Cardiac septum (tissue), 1 donor: ENCODE data around the gene DCP2. TPM values are rescaled to one million over a fixed set of nuclear protein-coding genes. Genes with fewer than 3 reads are reported as not detected.
"Not testable (repeated sequence)": the region's sequence is repeated elsewhere in the genome, so short reads cannot be mapped to it uniquely, and the experiment has no call there.

Experiments used
- DNase-seq: peaks from one replicate; pipeline ENCODE4 v3.0.0-alpha.2; 2020; ENCODE audit warnings: low spot score
- intact Hi-C: fragments of 100-400 bp; cut with DNase I; formaldehyde crosslinking; loops from one replicate; pipeline ENCODE4 v1.14.0; 2022
- total RNA-seq: library from RNA; stranded (reverse); fragmentation: NEBNext Ultra II Directional; extraction: Animal tissue kit (Norgen Biotek cat#: 25700); gene quantifications from one replicate; pipeline ENCODE4 v1.2.1, GENCODE V29; 2021
- donor health status: DM: no; HTN: no; CAD: no.

The DCP2 gene
- total RNA-seq, 1 donor from 2014 or later: 21.8 TPM

GRCh38 chr5:112960863-112961504, 15.6 kb upstream of the DCP2 start:
- intact Hi-C loops: no loop called here
- DNase-seq: no peak

- intact Hi-C loops, DNase-seq: not testable (repeated sequence)
These were observed 13.2 kb upstream of the DCP2 start for GRCh38 chr5:112963374-112963733.

DNA sequence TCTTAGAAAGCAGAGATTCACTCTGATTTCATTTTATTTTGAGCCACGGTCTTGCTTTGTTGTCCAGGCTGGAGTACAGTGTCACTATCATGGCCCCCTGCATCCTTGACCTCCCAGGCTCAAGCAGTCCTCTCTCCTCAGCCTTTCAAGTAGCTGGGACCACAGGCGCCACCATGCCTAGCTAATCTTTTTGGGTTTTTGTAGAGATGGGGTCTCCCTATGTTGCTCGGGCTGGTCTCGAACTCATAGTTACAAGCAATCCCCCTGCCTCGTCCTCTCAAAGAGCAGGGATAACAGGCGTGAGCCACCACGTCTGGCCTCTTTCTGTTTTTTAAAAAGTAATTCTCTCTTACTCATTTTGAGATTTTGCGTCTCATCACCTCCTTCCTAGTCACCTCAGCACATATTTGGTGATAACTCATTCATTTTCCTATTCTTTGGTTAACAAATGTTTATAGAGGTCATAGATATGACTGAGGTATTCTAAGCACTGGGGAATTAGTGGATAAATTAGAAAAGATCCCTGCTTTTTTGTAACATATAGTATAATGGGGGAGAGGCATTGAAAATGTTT, 10.8 kb upstream of the DCP2 start:
- no peak for DNase-seq
- intact Hi-C loops: no loop called here

- no peak for DNase-seq
- intact Hi-C loops: no loop called here
These were observed 9.0 kb upstream of the DCP2 start for GRCh38 chr5:112967520-112968083.

GRCh38 chr5:112968411-112969106, 8.0 kb upstream of the DCP2 start:
- DNase-seq: no peak
- intact Hi-C loops: no loop called here

GRCh38 chr5:112971276-112971675, 5.3 kb upstream of the DCP2 start:
- DNase-seq: no peak
- intact Hi-C loops: no loop called here

GRCh38 chr5:112973036-112973435, 3.6 kb upstream of the DCP2 start:
- no peak for DNase-seq
- intact Hi-C loops: no loop called here

DNA sequence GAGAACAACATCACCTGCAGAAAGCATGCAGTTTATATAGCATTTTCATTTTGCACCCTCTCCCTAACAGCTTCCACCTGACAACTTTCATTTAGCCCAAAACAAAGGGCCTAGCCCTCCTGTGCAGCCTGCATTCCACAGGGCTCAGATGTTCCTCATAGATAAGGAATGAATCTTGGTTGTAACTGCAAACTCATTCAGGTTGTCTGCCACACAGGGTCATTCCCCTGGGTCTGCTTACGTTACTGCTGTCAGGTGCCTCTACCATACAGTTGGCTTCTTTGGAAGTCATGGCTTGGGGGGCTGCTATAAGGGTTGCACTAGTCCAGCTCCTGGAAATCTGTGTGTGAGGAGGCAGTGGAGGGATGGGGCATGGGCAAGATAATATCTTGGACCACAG, 2.7 kb upstream of the DCP2 start:
- DNase-seq: no peak
- intact Hi-C loops: no loop called here

- intact Hi-C loops: no loop called here
These were observed 1.7 kb upstream of the DCP2 start for GRCh38 chr5:112974901-112975300.

GRCh38 chr5:112975721-112976431, 722 bp upstream of the DCP2 start:
- intact Hi-C loops: no loop called here
- no peak for DNase-seq

More at GRCh38 chr5:112974901-112975300, 1.7 kb upstream of the DCP2 start:
- DNase-seq: no peak

- intact Hi-C loops: loop anchor here (1.0 kb wide), 1 partner anchor 56 kb away; no protein-coding TSS in a partner anchor
- no peak for DNase-seq
These were observed 853 bp downstream of the DCP2 start for GRCh38 chr5:112977440-112977861.

- intact Hi-C loops: no loop called here
- DNase-seq: no peak
These were observed 2.2 kb downstream of the DCP2 start for GRCh38 chr5:112978836-112979235.

- intact Hi-C loops: no loop called here
- DNase-seq: no peak
These were observed 3.1 kb downstream of the DCP2 start for GRCh38 chr5:112979723-112980122.

- no peak for DNase-seq
- intact Hi-C loops: no loop called here
These were observed 6.8 kb downstream of the DCP2 start for GRCh38 chr5:112983363-112983762.

- no peak for DNase-seq
- intact Hi-C loops: no loop called here
These were observed 9.6 kb downstream of the DCP2 start for GRCh38 chr5:112986224-112986623.

- intact Hi-C loops: loop anchor here (2.0 to 5.0 kb wide), 5 partner anchors 41 to 611 kb away; partner anchors contain the start of gene YTHDC2
- DNase-seq: peak; percentile 77
These were observed 19.4 kb downstream of the DCP2 start for GRCh38 chr5:112995764-112996618.

- DNase-seq: no peak
- intact Hi-C loops: loop anchor here (5.0 kb wide), 4 partner anchors 40 to 515 kb away; partner anchors contain the start of gene YTHDC2
These were observed 20.3 kb downstream of the DCP2 start for GRCh38 chr5:112996830-112997374.

DNA sequence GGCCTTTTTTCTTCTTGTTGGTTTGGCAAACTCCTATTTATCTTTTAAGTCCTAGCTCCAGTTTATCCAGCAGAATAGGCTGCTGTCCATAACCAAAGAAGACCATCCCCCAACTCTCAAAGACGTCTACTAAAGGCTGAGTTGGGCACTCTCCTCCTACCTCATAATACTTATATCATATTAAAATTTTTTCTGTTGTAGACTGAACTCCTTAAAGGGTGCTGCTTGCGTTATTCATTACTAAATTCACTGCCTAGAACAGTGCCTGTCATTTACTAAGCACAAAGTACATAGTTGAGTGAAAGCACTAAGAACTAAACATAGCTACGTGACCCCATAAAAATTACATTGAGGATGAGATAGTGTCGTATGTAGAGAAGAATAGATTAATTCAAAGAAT, 21.7 kb downstream of the DCP2 start:
- intact Hi-C loops: loop anchor here (5.0 kb wide), 4 partner anchors 39 to 514 kb away; partner anchors contain the start of gene YTHDC2
- DNase-seq: no peak

DNA sequence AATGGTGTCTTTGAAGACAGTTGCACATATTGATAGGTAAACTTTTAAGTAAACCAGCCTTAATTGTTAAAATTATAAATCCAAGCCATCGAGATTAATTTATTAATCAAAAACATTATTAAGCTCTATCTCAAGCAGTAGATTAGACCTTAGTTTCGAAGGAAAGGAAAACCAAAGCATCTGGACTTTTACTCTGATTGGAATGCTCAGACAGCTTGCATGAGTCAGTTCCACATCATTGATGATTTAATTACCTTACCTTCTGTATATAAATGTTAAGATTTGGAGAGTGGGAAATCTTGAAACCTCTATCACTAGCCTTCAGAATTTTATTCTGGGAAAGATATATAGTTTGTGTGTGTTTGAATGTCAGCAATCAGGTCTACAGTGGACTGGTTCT, 23.9 kb downstream of the DCP2 start:
- intact Hi-C loops: no loop called here
- no peak for DNase-seq
